ENCODE measurements around the gene C2orf76. TPM values are rescaled to one million over a fixed set of nuclear protein-coding genes. Genes with fewer than 3 reads are reported as not detected.

The C2orf76 gene
- polyA plus RNA-seq, 1 of the 3 experiments (the other 2 are of a cell fraction), result 6.0 TPM

DNA sequence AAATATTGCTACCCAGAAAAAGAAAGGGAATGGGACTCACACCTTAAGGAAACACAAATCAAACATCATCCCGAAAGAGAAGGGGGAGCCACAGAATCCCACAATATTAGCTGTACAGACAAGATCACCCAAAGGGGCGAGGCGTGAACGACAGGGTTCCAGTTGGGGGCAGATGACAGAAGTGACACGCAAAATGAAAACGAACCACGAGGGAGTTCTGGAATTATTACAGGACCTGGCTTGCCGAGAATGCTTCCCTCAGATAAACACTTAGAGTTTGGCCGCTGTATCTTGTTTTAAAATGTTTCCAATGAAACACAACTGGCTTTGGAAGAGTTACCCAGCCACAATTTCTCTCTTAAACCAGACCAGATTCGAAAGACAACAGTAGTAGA lies 60.4 kb downstream of the C2orf76 start:
- no peaks in the 10 kb centered on the region for H4K20me1 ChIP-seq (ENCODE audit: insufficient read depth)
- H3K9me2 ChIP-seq, result no peaks in the 10 kb centered on the region
- no peaks in the 10 kb centered on the region for H3K27me3 ChIP-seq (ENCODE audit: insufficient read depth)
- 89% methylated on average over 10 of the region's 10 CpGs for WGBS (ENCODE audit: low lambda C conversion rate)
- no peak overlapping the region for H3K4me3 ChIP-seq (ENCODE audit: low read depth in 2 of 2, low read length in 1 of 2)
- H3K4me1 ChIP-seq (ENCODE audit: control insufficient read depth in 1 of 2, insufficient read depth in 2 of 2, low read depth in 1 of 2, low read length in 1 of 2), result peaks cover 0 to 2% of the 10 kb centered on the region in 2 experiments; a peak in 3 of 4 replicates
- H3K27ac ChIP-seq (ENCODE audit: low read depth in 2 of 2, low read length in 1 of 2), result no peak overlapping the region
- no peaks in the 10 kb centered on the region for H3K36me3 ChIP-seq (replicated peaks in 1 of 2; ENCODE audit: control insufficient read depth in 1 of 2, insufficient read depth in 2 of 2, low read length in 1 of 2)
- H3K79me2 ChIP-seq (ENCODE audit: insufficient read depth), result no peaks in the 10 kb centered on the region
- ChIA-PET CTCF (interaction anchor here (0.6 to 0.8 kb wide), 2 partner anchors 294 to 1145 kb away, joined by 3 read pairs; no protein-coding TSS in a partner anchor), POLR2A (no interaction called here)
- H2AFZ ChIP-seq (ENCODE audit: low read depth), result no peak overlapping the region
- no peaks in the 10 kb centered on the region for H3K9me3 ChIP-seq
- H3F3A ChIP-seq (replicated peaks; ENCODE audit: insufficient read depth), result no peaks in the 10 kb centered on the region
- DNase-seq, result no peak
- H3K4me2 ChIP-seq, result no peak overlapping the region
- H3K9ac ChIP-seq, result no peak overlapping the region
- TF ChIP-seq, protein P1, sequence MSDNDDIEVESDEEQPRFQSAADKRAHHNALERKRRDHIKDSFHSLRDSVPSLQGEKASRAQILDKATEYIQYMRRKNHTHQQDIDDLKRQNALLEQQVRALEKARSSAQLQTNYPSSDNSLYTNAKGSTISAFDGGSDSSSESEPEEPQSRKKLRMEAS (IDR thresholded peaks at IDR 0.05; ENCODE audit: low read depth), result no peak
- TF ChIP-seq, protein P2, sequence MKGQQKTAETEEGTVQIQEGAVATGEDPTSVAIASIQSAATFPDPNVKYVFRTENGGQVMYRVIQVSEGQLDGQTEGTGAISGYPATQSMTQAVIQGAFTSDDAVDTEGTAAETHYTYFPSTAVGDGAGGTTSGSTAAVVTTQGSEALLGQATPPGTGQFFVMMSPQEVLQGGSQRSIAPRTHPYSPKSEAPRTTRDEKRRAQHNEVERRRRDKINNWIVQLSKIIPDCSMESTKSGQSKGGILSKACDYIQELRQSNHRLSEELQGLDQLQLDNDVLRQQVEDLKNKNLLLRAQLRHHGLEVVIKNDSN (IDR thresholded peaks at IDR 0.05; ENCODE audit: borderline replicate concordance, low read depth), result no peak
- TF ChIP-seq FOSL2 (IDR thresholded peaks at IDR 0.05; ENCODE audit: borderline replicate concordance, low read depth) (no peak), RXRA (IDR thresholded peaks at IDR 0.05; ENCODE audit: borderline replicate concordance, low read depth) (no peak), MEF2A (IDR thresholded peaks at IDR 0.05; ENCODE audit: borderline replicate concordance, low read depth) (no peak), CHD2 (IDR thresholded peaks at IDR 0.05; ENCODE audit: low read length, partially characterized antibody) (no peak), GABPA (IDR thresholded peaks at IDR 0.05; ENCODE audit: low read depth) (no peak), RAD21 (IDR thresholded peaks at IDR 0.05; ENCODE audit: low read length) (no peak), RCOR1 (IDR thresholded peaks at IDR 0.05; ENCODE audit: low read length) (no peak), EP300 (IDR thresholded peaks at IDR 0.05; ENCODE audit: borderline replicate concordance in 1 of 2, low read depth in 1 of 2, low read length in 1 of 2) (no peak), TCF12 (IDR thresholded peaks at IDR 0.05) (no peak)
- TF ChIP-seq, protein P3, sequence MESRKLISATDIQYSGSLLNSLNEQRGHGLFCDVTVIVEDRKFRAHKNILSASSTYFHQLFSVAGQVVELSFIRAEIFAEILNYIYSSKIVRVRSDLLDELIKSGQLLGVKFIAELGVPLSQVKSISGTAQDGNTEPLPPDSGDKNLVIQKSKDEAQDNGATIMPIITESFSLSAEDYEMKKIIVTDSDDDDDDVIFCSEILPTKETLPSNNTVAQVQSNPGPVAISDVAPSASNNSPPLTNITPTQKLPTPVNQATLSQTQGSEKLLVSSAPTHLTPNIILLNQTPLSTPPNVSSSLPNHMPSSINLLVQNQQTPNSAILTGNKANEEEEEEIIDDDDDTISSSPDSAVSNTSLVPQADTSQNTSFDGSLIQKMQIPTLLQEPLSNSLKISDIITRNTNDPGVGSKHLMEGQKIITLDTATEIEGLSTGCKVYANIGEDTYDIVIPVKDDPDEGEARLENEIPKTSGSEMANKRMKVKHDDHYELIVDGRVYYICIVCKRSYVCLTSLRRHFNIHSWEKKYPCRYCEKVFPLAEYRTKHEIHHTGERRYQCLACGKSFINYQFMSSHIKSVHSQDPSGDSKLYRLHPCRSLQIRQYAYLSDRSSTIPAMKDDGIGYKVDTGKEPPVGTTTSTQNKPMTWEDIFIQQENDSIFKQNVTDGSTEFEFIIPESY (IDR thresholded peaks at IDR 0.05; ENCODE audit: borderline replicate concordance, low read depth), result no peak
- TF ChIP-seq, protein P4, sequence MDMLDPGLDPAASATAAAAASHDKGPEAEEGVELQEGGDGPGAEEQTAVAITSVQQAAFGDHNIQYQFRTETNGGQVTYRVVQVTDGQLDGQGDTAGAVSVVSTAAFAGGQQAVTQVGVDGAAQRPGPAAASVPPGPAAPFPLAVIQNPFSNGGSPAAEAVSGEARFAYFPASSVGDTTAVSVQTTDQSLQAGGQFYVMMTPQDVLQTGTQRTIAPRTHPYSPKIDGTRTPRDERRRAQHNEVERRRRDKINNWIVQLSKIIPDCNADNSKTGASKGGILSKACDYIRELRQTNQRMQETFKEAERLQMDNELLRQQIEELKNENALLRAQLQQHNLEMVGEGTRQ (IDR thresholded peaks at IDR 0.05; ENCODE audit: borderline replicate concordance, low read depth, low read length), result no peak
